HepG2 (cell line): ENCODE results near the gene LOC128125822.

Experiments
- ATAC-seq: fragments of 200-7000 bp; cut with Tn5 transposase; 3 replicates; pipeline ENCODE4 v1.9.1; 2020; ENCODE audit warnings: mild to moderate bottlenecking, moderate library complexity
- BruUV-seq: library from RNA; stranded (reverse); fragments of 400-500 nt; replicated peaks from 2 replicates; lab custom pipeline; 2021; lab: Mats Ljungman, UMichigan
- CTCF ChIA-PET: fragments of 300-600 bp; formaldehyde crosslinking; extraction: SDS; loops from one replicate; lab custom pipeline; 2021; ENCODE audit warnings: low total read pairs, inconsistent platforms, low intra/inter-chr PET ratio; lab: Yijun Ruan, JAX
- POLR2A ChIA-PET: fragments of 350-600 bp; sonication (Branson Sonifier 250); formaldehyde crosslinking; loops from one replicate; lab custom pipeline; 2020; ENCODE audit warnings: antibody characterized with exemption, inconsistent platforms; lab: Yijun Ruan, JAX
- DNase-seq: peaks from one replicate; pipeline ENCODE4 v3.0.0-alpha.2; 2015; ENCODE audit warnings: low spot score
- FAIRE-seq: peaks from 3 replicates; lab custom pipeline; 2011; peaks lifted over from hg19 to GRCh38; lab: Jason Lieb, UNC
- H2AFZ ChIP-seq: one replicate; pipeline ENCODE4 v1.6.1; 2011; ENCODE audit warnings: low read length, inconsistent platforms
- H3K27ac ChIP-seq: fragments of 300-600 bp; 3 replicates; pipeline ENCODE4 v1.8.0; 2011; ENCODE audit warnings: mixed run types, mild to moderate bottlenecking, mixed read lengths, low read length, inconsistent platforms; ENCODE audit not compliant: insufficient read depth; ENCODE audit errors: extremely low read length
- H3K27me3 ChIP-seq, 2 experiments: fragments of 200-600 bp in 1 of 2; 2 replicates in 1 of 2; 3 replicates in 1 of 2; pipeline versions ENCODE4 v1.6.0 to v1.8.0; 2011; ENCODE audit warnings: low read length in 2 of 2, mild to moderate bottlenecking in 2 of 2, moderate library complexity in 2 of 2, inconsistent platforms in 1 of 2; ENCODE audit not compliant: insufficient read depth in 2 of 2, control insufficient read depth in 1 of 2
- H3K36me3 ChIP-seq, 2 experiments: fragments of 200-600 bp in 1 of 2; replicated peaks in 1 of 2; 2 replicates in 1 of 2; 3 replicates in 1 of 2; pipeline versions ENCODE4 v1.5.1 to v1.8.0; 2011; ENCODE audit warnings: low read length in 2 of 2, inconsistent platforms in 1 of 2; ENCODE audit not compliant: insufficient read depth in 2 of 2, control insufficient read depth in 1 of 2
- H3K4me1 ChIP-seq: 2 replicates; pipeline ENCODE4 v1.5.1; 2012; ENCODE audit warnings: low read length, inconsistent platforms; ENCODE audit not compliant: insufficient read depth
- H3K4me2 ChIP-seq: 2 replicates; pipeline ENCODE4 v1.6.0; 2011; ENCODE audit warnings: low read depth, low read length, inconsistent platforms
- H3K4me3 ChIP-seq, 3 experiments: fragments of 200-600 bp in 1 of 3; sonication (generic), shearing (Covaris generic) in 1 of 3; replicated peaks in 1 of 3; 2 replicates each; pipeline ENCODE4 v1.5.1; 2011 to 2016; ENCODE audit warnings: low read length in 3 of 3, inconsistent platforms in 2 of 3, low read depth in 2 of 3, mild to moderate bottlenecking in 2 of 3, control low read depth in 1 of 3, mixed read lengths in 1 of 3; ENCODE audit not compliant: insufficient read depth in 1 of 3
- H3K79me2 ChIP-seq: one replicate; pipeline ENCODE4 v1.6.1; 2011; ENCODE audit warnings: low read length, inconsistent platforms; ENCODE audit not compliant: insufficient read depth
- H3K9ac ChIP-seq: 2 replicates; pipeline ENCODE4 v1.6.0; 2011; ENCODE audit warnings: mild to moderate bottlenecking, low read depth, low read length, inconsistent platforms; ENCODE audit not compliant: insufficient read depth
- H3K9me3 ChIP-seq: 2 replicates; pipeline ENCODE4 v1.5.1; 2012; ENCODE audit warnings: mild to moderate bottlenecking, low read length
- H4K20me1 ChIP-seq: 2 replicates; pipeline ENCODE4 v1.6.0; 2011; ENCODE audit warnings: inconsistent platforms, mild to moderate bottlenecking, low read length, moderate library complexity; ENCODE audit not compliant: insufficient read depth
- CEBPB ChIP-seq: IDR thresholded peaks from 2 replicates; pipeline ENCODE4 v1.6.1; 2011; ENCODE audit warnings: low read depth, low read length, improper control_type of control experiment, borderline replicate concordance
- CHD2 ChIP-seq: IDR thresholded peaks from 2 replicates; pipeline ENCODE4 v1.6.1; 2011; ENCODE audit warnings: low read depth, low read length, improper control_type of control experiment
- CREB3 ChIP-seq: sonication (generic); formaldehyde crosslinking; IDR thresholded peaks from 2 replicates; pipeline ENCODE4 v1.5.0; 2020; ENCODE audit warnings: missing genetic modification reagents
- EP300 ChIP-seq, 3 experiments: sonication (generic) in 1 of 3; formaldehyde crosslinking in 1 of 3; IDR thresholded peaks; 2 replicates each; pipeline versions ENCODE4 v1.5.1 to v1.6.1; 2011 to 2020; ENCODE audit warnings: low read depth in 2 of 3, low read length in 2 of 3, borderline replicate concordance in 1 of 3, improper control_type of control experiment in 1 of 3, mild to moderate bottlenecking in 1 of 3, missing genetic modification reagents in 1 of 3, moderate library complexity in 1 of 3
- FUBP1 ChIP-seq: sonication (generic); formaldehyde crosslinking; IDR thresholded peaks from 2 replicates; pipeline ENCODE4 v1.5.1; 2020; ENCODE audit warnings: missing genetic modification reagents, mild to moderate bottlenecking, borderline replicate concordance
- NCOA5 ChIP-seq: sonication (generic); formaldehyde crosslinking; IDR thresholded peaks from 2 replicates; pipeline ENCODE4 v1.4.0; 2020; ENCODE audit warnings: missing genetic modification reagents
- POLR2AphosphoS5 ChIP-seq: IDR thresholded peaks from 2 replicates; pipeline ENCODE4 v1.6.1; 2012; ENCODE audit warnings: low read depth, low read length
- RBM22 ChIP-seq: fragments of 200-400 bp; formaldehyde crosslinking; optimal IDR thresholded peaks from 2 replicates; pipeline ENCODE3; 2017; ENCODE audit warnings: mild to moderate bottlenecking, low read length, moderate library complexity
- ZNF225 ChIP-seq: sonication (generic); formaldehyde crosslinking; IDR thresholded peaks from 2 replicates; pipeline ENCODE4 v1.4.0; 2020; ENCODE audit warnings: mild to moderate bottlenecking, missing genetic modification reagents
- ZNF296 ChIP-seq: sonication (generic); formaldehyde crosslinking; conservative IDR thresholded peaks from 2 replicates; pipeline ENCODE4 v1.5.0; 2020; ENCODE audit warnings: mild to moderate bottlenecking, missing genetic modification reagents
- WGBS: methylation state at CpG from one replicate; pipeline ENCODE4 v1.1.6; 2017; ENCODE audit warnings: low lambda C conversion rate; 5-methylcytosine and 5-hydroxymethylcytosine counted together
- in situ Hi-C: cut with HindIII; loops from 2 replicates; pipeline ENCODE4 v1.10.0; 2017; ENCODE audit warnings: low pct_unique_long_range_greater_than_20kb; ENCODE audit not compliant: extremely low pct_ligation_motif_present
- intact Hi-C: fragments of 100-400 bp; cut with micrococcal nuclease; formaldehyde crosslinking; loops from one replicate; pipeline ENCODE4 v1.10.0; 2022; ENCODE audit not compliant: unreplicated experiment
- TF ChIP-seq, protein P1 (sequence below): sonication (generic); formaldehyde crosslinking; IDR thresholded peaks from 2 replicates; pipeline ENCODE4 v1.4.0; 2020; ENCODE audit warnings: mild to moderate bottlenecking, missing genetic modification reagents, borderline replicate concordance

Gene LOC128125822

DNA sequence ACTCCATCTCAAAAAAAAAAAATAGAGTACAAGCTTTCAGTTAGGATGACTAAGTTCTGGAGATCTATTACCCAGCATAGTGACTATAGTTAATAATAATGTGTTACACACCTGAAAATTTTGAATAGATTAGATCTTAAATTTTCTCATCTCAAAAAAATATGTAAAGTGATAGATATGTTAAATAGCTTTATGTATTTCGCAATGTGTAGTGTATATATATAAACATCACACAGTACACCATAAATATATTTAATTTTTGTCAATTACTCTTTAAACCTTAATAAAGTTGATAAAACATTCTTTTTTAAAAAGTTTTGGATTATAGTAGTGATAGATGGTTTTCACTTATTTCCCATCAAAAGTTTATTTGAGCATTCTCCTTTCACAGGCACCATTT lies 25.6 kb upstream of the LOC128125822 start:
- POLR2A ChIA-PET, result no interaction called here

GRCh38 chr6:63549076-63549475 lies 23.2 kb upstream of the LOC128125822 start:
- ATAC-seq (no peak), DNase-seq (no peak), FAIRE-seq (no peak)
- intact Hi-C loops, result no loop called here
- Histone ChIP-seq H2AFZ (no peak overlapping the region), H3K9ac (no peak overlapping the region), H3K4me3 (no peak overlapping the region), H3K9me3 (no peaks in the 10 kb centered on the region), H3K4me2 (no peak overlapping the region), H3K79me2 (peaks cover 17% of the 10 kb centered on the region), H4K20me1 (no peaks in the 10 kb centered on the region), H3K27ac (no peak overlapping the region), H3K27me3 (no peaks in the 10 kb centered on the region), H3K36me3 (peaks cover 0 to 13% of the 10 kb centered on the region in 2 experiments; a peak in 2 of 5 replicates), H3K4me1 (peaks cover 15% of the 10 kb centered on the region)
- ChIA-PET POLR2A (interaction anchor here (0.9 to 1.3 kb wide), 2 partner anchors 16 to 24 kb away, joined by 3 read pairs; no protein-coding TSS in a partner anchor), CTCF (no interaction called here)
- BruUV-seq, result no TSS peak
- in situ Hi-C loops, result no loop called here
- TF ChIP-seq ZNF296 (CRISPR knock-in tag) (no peak), POLR2AphosphoS5 (peak; percentile 20; the same call in 1 of the 2 replicates), NCOA5 (CRISPR knock-in tag) (no peak), CHD2 (no peak), FUBP1 (CRISPR knock-in tag) (no peak), CREB3 (CRISPR knock-in tag) (no peak), RBM22 (peak; percentile 36)
- TF ChIP-seq, protein P1, sequence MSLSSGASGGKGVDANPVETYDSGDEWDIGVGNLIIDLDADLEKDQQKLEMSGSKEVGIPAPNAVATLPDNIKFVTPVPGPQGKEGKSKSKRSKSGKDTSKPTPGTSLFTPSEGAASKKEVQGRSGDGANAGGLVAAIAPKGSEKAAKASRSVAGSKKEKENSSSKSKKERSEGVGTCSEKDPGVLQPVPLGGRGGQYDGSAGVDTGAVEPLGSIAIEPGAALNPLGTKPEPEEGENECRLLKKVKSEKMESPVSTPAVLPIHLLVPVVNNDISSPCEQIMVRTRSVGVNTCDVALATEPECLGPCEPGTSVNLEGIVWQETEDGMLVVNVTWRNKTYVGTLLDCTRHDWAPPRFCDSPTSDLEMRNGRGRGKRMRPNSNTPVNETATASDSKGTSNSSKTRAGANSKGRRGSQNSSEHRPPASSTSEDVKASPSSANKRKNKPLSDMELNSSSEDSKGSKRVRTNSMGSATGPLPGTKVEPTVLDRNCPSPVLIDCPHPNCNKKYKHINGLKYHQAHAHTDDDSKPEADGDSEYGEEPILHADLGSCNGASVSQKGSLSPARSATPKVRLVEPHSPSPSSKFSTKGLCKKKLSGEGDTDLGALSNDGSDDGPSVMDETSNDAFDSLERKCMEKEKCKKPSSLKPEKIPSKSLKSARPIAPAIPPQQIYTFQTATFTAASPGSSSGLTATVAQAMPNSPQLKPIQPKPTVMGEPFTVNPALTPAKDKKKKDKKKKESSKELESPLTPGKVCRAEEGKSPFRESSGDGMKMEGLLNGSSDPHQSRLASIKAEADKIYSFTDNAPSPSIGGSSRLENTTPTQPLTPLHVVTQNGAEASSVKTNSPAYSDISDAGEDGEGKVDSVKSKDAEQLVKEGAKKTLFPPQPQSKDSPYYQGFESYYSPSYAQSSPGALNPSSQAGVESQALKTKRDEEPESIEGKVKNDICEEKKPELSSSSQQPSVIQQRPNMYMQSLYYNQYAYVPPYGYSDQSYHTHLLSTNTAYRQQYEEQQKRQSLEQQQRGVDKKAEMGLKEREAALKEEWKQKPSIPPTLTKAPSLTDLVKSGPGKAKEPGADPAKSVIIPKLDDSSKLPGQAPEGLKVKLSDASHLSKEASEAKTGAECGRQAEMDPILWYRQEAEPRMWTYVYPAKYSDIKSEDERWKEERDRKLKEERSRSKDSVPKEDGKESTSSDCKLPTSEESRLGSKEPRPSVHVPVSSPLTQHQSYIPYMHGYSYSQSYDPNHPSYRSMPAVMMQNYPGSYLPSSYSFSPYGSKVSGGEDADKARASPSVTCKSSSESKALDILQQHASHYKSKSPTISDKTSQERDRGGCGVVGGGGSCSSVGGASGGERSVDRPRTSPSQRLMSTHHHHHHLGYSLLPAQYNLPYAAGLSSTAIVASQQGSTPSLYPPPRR, result no peak
- WGBS, result 96% methylated on average over 5 of the region's 5 CpGs

More for the DNA sequence above, 25.6 kb upstream of the LOC128125822 start:
- no peak for TF ChIP-seq ZNF225 (CRISPR knock-in tag)
- TF ChIP-seq CEBPB, result peak; percentile 73
- no peak for TF ChIP-seq EP300 (IDR thresholded peaks at IDR 0.05; ENCODE audit: low read depth in 2 of 2, low read length in 2 of 2)
- no peak for TF ChIP-seq EP300 (CRISPR knock-in tag; IDR thresholded peaks at IDR 0.05; ENCODE audit: borderline replicate concordance)
- Histone ChIP-seq H2AFZ (no peak overlapping the region), H3K4me2 (no peak overlapping the region), H3K79me2 (peaks cover 3% of the 10 kb centered on the region), H3K4me1 (no peaks in the 10 kb centered on the region), H3K36me3 (peaks cover 0 to 13% of the 10 kb centered on the region in 2 experiments; a peak in 3 of 5 replicates), H3K9me3 (no peaks in the 10 kb centered on the region), H3K27me3 (no peaks in the 10 kb centered on the region), H3K27ac (no peak overlapping the region), H3K4me3 (no peak overlapping the region), H3K9ac (no peak overlapping the region), H4K20me1 (no peaks in the 10 kb centered on the region)
- DNase-seq (no peak), FAIRE-seq (no peak), ATAC-seq (no peak)
- in situ Hi-C loops (no loop called here), intact Hi-C loops (no loop called here)
- no TSS peak for BruUV-seq
- CTCF ChIA-PET, result no interaction called here
- WGBS, result 98% methylated on average over 1 of the region's 1 CpG
